GM10248 (cell line): ENCODE results near the gene HSCB.
"Not testable (repeated sequence)": the region's sequence is repeated elsewhere in the genome, so short reads cannot be mapped to it uniquely, and the experiment has no call there.

Source experiments
- CTCF ChIA-PET: fragments of 300-600 bp; sonication (Branson Sonifier 250); formaldehyde crosslinking; extraction: SDS; loops from one replicate; lab custom pipeline; 2021; ENCODE audit warnings: antibody characterized with exemption; lab: Yijun Ruan, JAX
- POLR2A ChIA-PET: fragments of 350-650 bp; sonication (Branson Sonifier 250); formaldehyde crosslinking; extraction: SDS; loops from one replicate; lab custom pipeline; 2020; ENCODE audit warnings: antibody characterized with exemption; lab: Yijun Ruan, JAX
- DNase-seq: peaks from one replicate; pipeline ENCODE4 v3.0.0; 2012; ENCODE audit errors: extremely low spot score
- TF ChIP-seq, protein P1 (sequence below): IDR thresholded peaks from 2 replicates; pipeline ENCODE4 v1.5.1; 2012; ENCODE audit warnings: mild to moderate bottlenecking, low read depth; ENCODE audit errors: extremely low read depth, missing control alignments, control extremely low read depth

Gene HSCB, protein sequence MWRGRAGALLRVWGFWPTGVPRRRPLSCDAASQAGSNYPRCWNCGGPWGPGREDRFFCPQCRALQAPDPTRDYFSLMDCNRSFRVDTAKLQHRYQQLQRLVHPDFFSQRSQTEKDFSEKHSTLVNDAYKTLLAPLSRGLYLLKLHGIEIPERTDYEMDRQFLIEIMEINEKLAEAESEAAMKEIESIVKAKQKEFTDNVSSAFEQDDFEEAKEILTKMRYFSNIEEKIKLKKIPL

DNA sequence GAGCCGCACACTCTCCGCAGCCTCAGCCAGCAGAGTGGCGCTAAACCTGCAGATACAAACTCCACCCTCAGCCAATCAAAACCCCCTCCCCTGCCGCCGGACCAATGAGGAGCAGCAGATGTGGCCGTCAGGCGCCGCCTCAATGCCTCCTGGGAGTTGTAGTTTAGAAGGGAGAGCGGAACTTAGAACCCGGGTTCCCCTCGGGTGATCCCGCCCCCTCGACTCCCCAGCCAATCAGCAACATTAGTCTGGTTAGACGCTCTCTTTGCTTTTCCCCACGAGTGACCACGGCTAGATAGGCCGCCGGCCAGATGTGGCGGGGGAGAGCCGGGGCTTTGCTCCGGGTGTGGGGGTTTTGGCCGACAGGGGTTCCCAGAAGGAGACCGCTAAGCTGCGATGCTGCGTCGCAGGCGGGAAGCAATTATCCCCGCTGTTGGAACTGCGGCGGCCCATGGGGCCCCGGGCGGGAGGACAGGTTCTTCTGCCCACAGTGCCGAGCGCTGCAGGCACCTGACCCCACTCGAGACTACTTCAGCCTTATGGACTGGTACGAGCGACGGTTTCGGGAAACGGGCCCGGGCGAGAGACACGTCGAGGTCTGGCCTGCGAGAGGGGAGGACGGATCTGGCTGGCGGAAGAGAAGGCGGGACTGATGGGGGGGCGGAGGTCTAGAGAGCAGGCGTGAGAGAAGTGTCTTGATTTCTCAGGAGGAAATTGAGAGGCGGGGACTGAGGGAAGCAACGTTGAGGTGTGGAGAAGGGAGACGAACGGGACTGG is at the start of gene HSCB, which contains the start of gene CHEK2:
Gene HSCB, plus strand, starts transcription at position 255 of the 777 bp plus-strand sequence. Its CDS starts 57 bp downstream, at position 312.
Gene CHEK2, minus strand, starts transcription at position 36 of the 777 bp plus-strand sequence. CDS start 7,099 bp downstream, outside the sequence.
- TF ChIP-seq, protein P1, sequence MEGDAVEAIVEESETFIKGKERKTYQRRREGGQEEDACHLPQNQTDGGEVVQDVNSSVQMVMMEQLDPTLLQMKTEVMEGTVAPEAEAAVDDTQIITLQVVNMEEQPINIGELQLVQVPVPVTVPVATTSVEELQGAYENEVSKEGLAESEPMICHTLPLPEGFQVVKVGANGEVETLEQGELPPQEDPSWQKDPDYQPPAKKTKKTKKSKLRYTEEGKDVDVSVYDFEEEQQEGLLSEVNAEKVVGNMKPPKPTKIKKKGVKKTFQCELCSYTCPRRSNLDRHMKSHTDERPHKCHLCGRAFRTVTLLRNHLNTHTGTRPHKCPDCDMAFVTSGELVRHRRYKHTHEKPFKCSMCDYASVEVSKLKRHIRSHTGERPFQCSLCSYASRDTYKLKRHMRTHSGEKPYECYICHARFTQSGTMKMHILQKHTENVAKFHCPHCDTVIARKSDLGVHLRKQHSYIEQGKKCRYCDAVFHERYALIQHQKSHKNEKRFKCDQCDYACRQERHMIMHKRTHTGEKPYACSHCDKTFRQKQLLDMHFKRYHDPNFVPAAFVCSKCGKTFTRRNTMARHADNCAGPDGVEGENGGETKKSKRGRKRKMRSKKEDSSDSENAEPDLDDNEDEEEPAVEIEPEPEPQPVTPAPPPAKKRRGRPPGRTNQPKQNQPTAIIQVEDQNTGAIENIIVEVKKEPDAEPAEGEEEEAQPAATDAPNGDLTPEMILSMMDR: no peak
- POLR2A ChIA-PET: interaction anchor here (0.9 kb wide), 1 partner anchor 80 kb away, joined by 3 read pairs; no protein-coding TSS in a partner anchor
- peak; percentile 96 for DNase-seq
- CTCF ChIA-PET: interaction anchor here (0.7 to 1.3 kb wide), 4 partner anchors 9 to 67 kb away, joined by 3 to 4 read pairs (median 3); no protein-coding TSS in a partner anchor

DNA sequence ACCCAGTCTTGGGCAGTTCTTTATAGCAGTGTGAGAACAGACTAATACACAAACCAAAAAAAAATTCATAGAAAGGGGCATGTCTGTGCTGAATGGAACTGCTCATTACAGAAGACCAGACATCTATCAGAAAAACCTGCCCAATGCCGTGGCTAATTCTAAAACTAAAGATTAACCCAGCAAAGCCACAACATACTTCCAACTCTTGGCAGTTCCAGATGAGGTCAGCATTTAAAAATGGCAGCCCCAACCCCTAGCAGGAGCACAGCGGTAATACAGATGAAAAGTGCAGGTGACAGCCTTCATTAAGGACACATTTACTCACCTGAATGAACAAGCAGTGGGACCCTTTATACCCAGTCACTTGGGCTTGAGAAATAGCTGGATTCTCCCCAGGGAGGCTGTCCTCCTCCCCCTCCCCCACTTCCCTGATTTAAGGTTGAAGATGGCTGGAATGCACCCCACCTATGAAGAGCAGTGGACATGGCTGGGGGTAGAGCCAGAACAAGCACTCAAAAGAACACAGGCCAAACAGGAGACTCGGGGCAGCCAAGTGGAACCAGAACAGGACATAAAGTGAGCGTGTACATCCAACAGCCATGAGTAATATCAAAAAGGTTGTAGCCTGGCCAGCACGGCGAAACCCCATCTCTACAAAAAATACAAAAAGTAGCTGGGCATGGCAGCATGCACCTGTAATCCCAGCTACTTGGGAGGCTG is 48.6 kb upstream of the HSCB start:
- CTCF ChIA-PET: not testable (repeated sequence)

DNA sequence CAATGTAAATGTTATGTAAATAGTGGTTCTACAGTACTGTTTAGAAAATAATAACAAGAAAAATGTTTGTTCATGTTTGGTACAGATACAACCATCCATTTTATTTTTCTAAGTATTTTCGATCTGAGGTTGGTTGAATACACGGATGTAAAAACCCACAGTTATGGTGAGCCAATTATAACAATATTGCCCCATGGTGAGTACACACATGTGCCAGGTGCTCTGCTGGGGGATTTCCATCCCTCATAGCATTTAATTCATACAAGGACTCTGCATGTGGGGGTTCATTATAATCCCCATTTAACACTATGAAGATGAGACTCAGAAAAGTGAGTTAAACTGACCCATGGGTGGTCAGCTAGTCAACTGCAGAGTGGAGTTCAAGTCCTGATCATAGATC is 38.9 kb upstream of the HSCB start:
- CTCF ChIA-PET: interaction anchor here (1.4 kb wide), 1 partner anchor 21 kb away, joined by 3 read pairs; no protein-coding TSS in a partner anchor
- TF ChIP-seq, protein P1: no peak
- POLR2A ChIA-PET: no interaction called here
- no peak for DNase-seq

More for the DNA sequence above, 48.6 kb upstream of the HSCB start:
- POLR2A ChIA-PET, DNase-seq: not testable (repeated sequence)

DNA sequence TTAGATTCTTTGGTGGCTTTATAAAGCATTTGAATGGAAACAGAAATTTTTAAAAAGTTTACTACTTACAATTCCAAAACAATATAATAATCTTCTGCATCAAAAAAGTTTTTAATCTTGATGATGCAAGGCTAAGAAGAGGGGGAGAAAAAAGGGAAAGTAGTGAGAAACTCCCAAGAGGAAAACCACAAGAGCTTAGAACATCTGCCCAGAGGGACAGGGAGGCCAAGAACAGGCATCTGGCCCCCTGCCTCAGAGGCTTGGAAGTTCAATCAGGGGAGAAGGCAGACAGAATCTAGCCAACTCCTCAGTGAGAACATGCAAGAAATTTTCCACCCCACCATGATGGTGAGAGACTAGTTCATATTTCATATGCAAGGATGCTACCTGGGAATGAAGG is 38.4 kb upstream of the HSCB start:
- ChIA-PET CTCF (interaction anchor here (1.4 kb wide), 1 partner anchor 21 kb away, joined by 3 read pairs; no protein-coding TSS in a partner anchor), POLR2A (no interaction called here)
- no peak for DNase-seq
- TF ChIP-seq, protein P1: no peak

DNA sequence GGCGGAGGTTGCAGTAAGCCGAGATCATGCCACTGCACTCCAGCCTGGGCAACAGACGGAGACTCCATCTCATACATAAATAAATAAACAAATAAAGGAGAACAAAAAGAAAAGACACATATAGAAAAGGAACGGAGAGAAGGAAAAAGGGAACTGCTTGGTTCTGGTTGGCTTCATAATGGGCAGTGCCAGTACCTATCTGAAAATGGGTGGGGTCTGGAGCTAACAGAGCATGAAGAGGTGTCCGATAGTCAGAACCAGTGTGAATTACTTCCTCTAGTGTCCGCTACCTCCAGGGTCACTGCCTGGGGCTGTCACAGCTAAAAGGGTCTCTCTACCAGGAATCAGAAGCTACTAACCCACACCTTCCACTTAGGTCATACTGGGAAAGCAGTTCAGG is 35.0 kb upstream of the HSCB start:
- ChIA-PET POLR2A (no interaction called here), CTCF (interaction anchor here (1.1 to 1.4 kb wide), 2 partner anchors 20 to 122 kb away, joined by 3 read pairs; no protein-coding TSS in a partner anchor)
- no peak for DNase-seq
- TF ChIP-seq, protein P1: no peak

DNA sequence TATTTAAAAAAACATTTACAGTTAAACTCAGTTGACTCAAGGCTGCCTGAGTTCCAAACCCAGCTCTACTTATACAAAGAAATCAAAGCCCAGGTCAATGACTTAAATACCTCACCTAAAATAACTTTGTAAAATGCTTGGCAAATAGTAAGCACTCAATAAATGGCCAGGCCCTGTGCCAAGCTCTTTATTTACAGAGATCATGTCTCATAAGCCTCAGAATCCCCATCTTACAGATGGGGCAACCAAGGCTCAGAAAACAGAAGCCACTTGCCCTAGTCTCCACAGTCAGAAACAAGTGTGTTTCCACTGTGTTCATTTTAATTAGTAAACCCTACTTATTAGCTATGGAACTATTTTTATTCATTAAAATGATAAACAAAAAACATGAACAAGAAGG is 31.7 kb upstream of the HSCB start:
- POLR2A ChIA-PET: interaction anchor here (1.0 kb wide), 1 partner anchor 31 kb away, joined by 3 read pairs; no protein-coding TSS in a partner anchor
- CTCF ChIA-PET: interaction anchor here (0.7 to 1.9 kb wide), 6 partner anchors 9 to 329 kb away, joined by 3 to 5 read pairs (median 3); no protein-coding TSS in a partner anchor

More for the DNA sequence above, 31.7 kb upstream of the HSCB start:
- DNase-seq: no peak
- TF ChIP-seq, protein P1: no peak
